Transverse colon (tissue), 3 donors: ENCODE results near the gene KRT13.

Source experiments
- CTCF ChIP-seq, 5 experiments: fragments of 200-600 bp in 3 of 5; fragments of 450-650 bp in 2 of 5; sonication (generic) in 3 of 5; IDR thresholded peaks; 1 replicate in 2 of 5; 2 replicates in 3 of 5; pipeline ENCODE4 v1.5.1; 2016 to 2017; ENCODE audit warnings: antibody characterized with exemption in 5 of 5, inconsistent platforms in 3 of 5, mild to moderate bottlenecking in 2 of 5, moderate library complexity in 1 of 5
- POLR2A ChIP-seq: fragments of 450-650 bp; IDR thresholded peaks from one replicate; pipeline ENCODE4 v1.6.1; 2016; ENCODE audit warnings: antibody characterized with exemption, mild to moderate bottlenecking, moderate library complexity

GRCh38 chr17:41476866-41477815 is 28.3 kb downstream of the KRT13 start:
- TF ChIP-seq POLR2A (no peak), CTCF (IDR thresholded peaks at IDR 0.05) (no peak)
